GM12878 (cell line): ENCODE measurements around the gene CYP26B1. TPM values are rescaled to one million over a fixed set of nuclear protein-coding genes. Genes with fewer than 3 reads are reported as not detected.

Experiments
- ATAC-seq: fragments of 200-7000 bp; cut with Tn5 transposase; 3 replicates; pipeline ENCODE4 v1.9.1; 2020; ENCODE audit warnings: mild to moderate bottlenecking, moderate library complexity
- BruUV-seq: library from RNA; stranded (reverse); fragments of 400-500 nt; replicated peaks from 2 replicates; lab custom pipeline; 2021; lab: Mats Ljungman, UMichigan
- CTCF ChIA-PET: fragments of 300-600 bp; sonication (Branson Sonifier 250); formaldehyde crosslinking; extraction: SDS; loops from one replicate; lab custom pipeline; 2021; ENCODE audit warnings: inconsistent platforms; lab: Yijun Ruan, JAX
- POLR2A ChIA-PET: fragments of 350-600 bp; formaldehyde crosslinking; extraction: SDS; loops from one replicate; lab custom pipeline; 2021; ENCODE audit warnings: inconsistent platforms; lab: Charles Lee
- RAD21 ChIA-PET: fragments of 300-600 bp; sonication (Branson Sonifier 250); formaldehyde crosslinking; loops from one replicate; lab custom pipeline; 2023; ENCODE audit warnings: antibody characterized with exemption; ENCODE audit not compliant: unreplicated experiment; lab: Charles Lee
- SMC1A ChIA-PET: fragments of 300-600 bp; sonication (Branson Sonifier 250); formaldehyde crosslinking; loops from one replicate; lab custom pipeline; 2023; ENCODE audit not compliant: unreplicated experiment, uncharacterized antibody; lab: Charles Lee
- DNase-seq: peaks from one replicate; pipeline ENCODE4 v3.0.0-alpha.2; 2011; ENCODE audit warnings: low read depth, low spot score
- FAIRE-seq: peaks from 3 replicates; lab custom pipeline; 2011; peaks lifted over from hg19 to GRCh38; lab: Jason Lieb, UNC
- H2AFZ ChIP-seq: 2 replicates; pipeline ENCODE4 v1.6.0; 2011; ENCODE audit warnings: low read depth, low read length, control low read depth; ENCODE audit not compliant: control insufficient read depth
- H3K27ac ChIP-seq: 2 replicates; pipeline ENCODE4 v1.5.1; 2011; ENCODE audit warnings: control low read depth; ENCODE audit not compliant: control insufficient read depth, insufficient read depth
- H3K27me3 ChIP-seq, 2 experiments: replicated peaks in 1 of 2; 2 replicates each; pipeline versions ENCODE4 v1.6.0 to v1.6.1; 2011; ENCODE audit warnings: low read length in 1 of 2; ENCODE audit not compliant: control insufficient read depth in 2 of 2, insufficient read depth in 2 of 2
- H3K36me3 ChIP-seq, 2 experiments: 2 replicates each; pipeline ENCODE4 v1.5.1; 2011; ENCODE audit warnings: low read length in 1 of 2; ENCODE audit not compliant: control insufficient read depth in 2 of 2, insufficient read depth in 2 of 2
- H3K4me1 ChIP-seq: 2 replicates; pipeline ENCODE4 v1.6.1; 2011; ENCODE audit warnings: mild to moderate bottlenecking, low read length, moderate library complexity, mixed read lengths; ENCODE audit not compliant: control insufficient read depth, insufficient read depth
- H3K4me2 ChIP-seq: 2 replicates; pipeline ENCODE4 v1.6.0; 2011; ENCODE audit warnings: control low read depth; ENCODE audit not compliant: control insufficient read depth, insufficient read depth
- H3K4me3 ChIP-seq: fragments of 200-600 bp; sonication (generic); 2 replicates; pipeline ENCODE4 v1.5.1; 2016
- H3K79me2 ChIP-seq: 2 replicates; pipeline ENCODE4 v1.6.0; 2011; ENCODE audit warnings: low read length; ENCODE audit not compliant: control insufficient read depth, insufficient read depth
- H3K9ac ChIP-seq: 2 replicates; pipeline ENCODE4 v1.8.0; 2011; ENCODE audit warnings: low read length, control low read depth, mixed read lengths; ENCODE audit not compliant: control insufficient read depth, insufficient read depth
- H3K9me3 ChIP-seq: replicated peaks from 3 replicates; pipeline ENCODE4 v1.5.1; 2011; ENCODE audit warnings: mild to moderate bottlenecking, low read length; ENCODE audit not compliant: control insufficient read depth, insufficient read depth
- H4K20me1 ChIP-seq: 2 replicates; pipeline ENCODE4 v1.6.0; 2011; ENCODE audit not compliant: control insufficient read depth, insufficient read depth
- CREM ChIP-seq: IDR thresholded peaks from 2 replicates; pipeline ENCODE4 v1.6.1; 2014; ENCODE audit warnings: antibody characterized with exemption, low read depth
- EZH2 ChIP-seq: IDR thresholded peaks from 2 replicates; pipeline ENCODE4 v1.6.1; 2012; ENCODE audit warnings: low read depth, mild to moderate bottlenecking, control low read depth, inconsistent platforms, low read length, borderline replicate concordance; ENCODE audit not compliant: control insufficient read depth
- FOXK2 ChIP-seq: fragments of 450-650 bp; IDR thresholded peaks from 2 replicates; pipeline ENCODE4 v1.6.1; 2017; ENCODE audit warnings: mild to moderate bottlenecking, moderate library complexity
- NFXL1 ChIP-seq: fragments of 450-650 bp; IDR thresholded peaks from 2 replicates; pipeline ENCODE4 v1.6.1; 2017; ENCODE audit warnings: antibody characterized with exemption, mild to moderate bottlenecking, borderline replicate concordance
- NR2C2 ChIP-seq: IDR thresholded peaks from 2 replicates; pipeline ENCODE4 v1.6.1; 2011; ENCODE audit warnings: borderline replicate concordance, low read depth; ENCODE audit not compliant: control insufficient read depth, insufficient read length
- RAD51 ChIP-seq: fragments of 450-650 bp; IDR thresholded peaks from 2 replicates; pipeline ENCODE4 v1.6.1; 2016; ENCODE audit warnings: moderate library complexity, mild to moderate bottlenecking, inconsistent platforms
- RB1 ChIP-seq: fragments of 450-650 bp; formaldehyde crosslinking; IDR thresholded peaks from 2 replicates; pipeline ENCODE4 v1.6.1; 2017; ENCODE audit warnings: mild to moderate bottlenecking, borderline replicate concordance
- RELB ChIP-seq: fragments of 450-650 bp; IDR thresholded peaks from 2 replicates; pipeline ENCODE4 v1.6.1; 2017; ENCODE audit warnings: low read depth, mild to moderate bottlenecking, moderate library complexity
- SIX5 ChIP-seq: IDR thresholded peaks from 2 replicates; pipeline ENCODE4 v1.6.1; 2011; ENCODE audit warnings: mild to moderate bottlenecking, low read depth, low read length, moderate library complexity; ENCODE audit not compliant: severe bottlenecking
- YY1 ChIP-seq: IDR thresholded peaks from 2 replicates; pipeline ENCODE4 v1.6.1; 2011; ENCODE audit warnings: low read depth, mild to moderate bottlenecking, low read length
- ZNF622 ChIP-seq: fragments of 450-650 bp; IDR thresholded peaks from 2 replicates; pipeline ENCODE4 v1.6.1; 2017; ENCODE audit warnings: mild to moderate bottlenecking, inconsistent platforms
- WGBS: methylation state at CpG from one replicate; pipeline ENCODE4 v1.1.6; 2016; ENCODE audit warnings: low lambda C conversion rate; ENCODE audit not compliant: insufficient replicate concordance, insufficient coverage; ENCODE audit errors: missing lambda C conversion rate; 5-methylcytosine and 5-hydroxymethylcytosine counted together
- in situ Hi-C: fragments of 300-500 bp; cut with MboI; formaldehyde crosslinking; loops from 9 replicates; pipeline ENCODE4 v1.14.3; 2018; ENCODE audit warnings: mixed read lengths
- intact Hi-C: fragments of 100-400 bp; cut with micrococcal nuclease; formaldehyde crosslinking; loops from one replicate; pipeline ENCODE4 v1.14.2; 2022; ENCODE audit not compliant: unreplicated experiment
- polyA plus RNA-seq, 11 experiments: library from polyadenylated mRNA; depleted of rRNA in 4 of 11; unstranded in 6 of 11; stranded (reverse) in 5 of 11; fragments of >200 nt; fragmentation: Nextera tagmentation in 4 of 11; fragmentation: Illumina TruSeq in 1 of 11; extraction: Ambion mirVana in 4 of 11; extraction: Trizol in 1 of 11; gene quantifications; 1 replicate in 1 of 11; 2 replicates in 10 of 11; pipeline versions ENCODE4 v1.2.1 to v1.2.3, GENCODE V29; 2011 to 2016; ENCODE audit warnings: inconsistent platforms in 2 of 11, missing spikeins in 2 of 11, low read depth in 1 of 11
- total RNA-seq, 4 experiments: library from RNA; depleted of rRNA in 3 of 4; stranded (reverse); fragments of >200 nt in 3 of 4; fragmentation: Illumina TruSeq in 1 of 4; extraction: Trizol in 1 of 4; gene quantifications; 2 replicates each; pipeline versions ENCODE4 v1.2.1 to v1.2.3, GENCODE V29; 2013 to 2021
- TF ChIP-seq, protein P1 (sequence below): IDR thresholded peaks from 2 replicates; pipeline ENCODE4 v1.6.1; 2012; ENCODE audit warnings: low read depth, low read length, improper control_type of control experiment

CYP26B1 gene
- total and polyA plus RNA-seq, 10 of the 15 experiments (the other 5 are each of a cell fraction or from before 2014, with no cell fraction given) = not detected

DNA sequence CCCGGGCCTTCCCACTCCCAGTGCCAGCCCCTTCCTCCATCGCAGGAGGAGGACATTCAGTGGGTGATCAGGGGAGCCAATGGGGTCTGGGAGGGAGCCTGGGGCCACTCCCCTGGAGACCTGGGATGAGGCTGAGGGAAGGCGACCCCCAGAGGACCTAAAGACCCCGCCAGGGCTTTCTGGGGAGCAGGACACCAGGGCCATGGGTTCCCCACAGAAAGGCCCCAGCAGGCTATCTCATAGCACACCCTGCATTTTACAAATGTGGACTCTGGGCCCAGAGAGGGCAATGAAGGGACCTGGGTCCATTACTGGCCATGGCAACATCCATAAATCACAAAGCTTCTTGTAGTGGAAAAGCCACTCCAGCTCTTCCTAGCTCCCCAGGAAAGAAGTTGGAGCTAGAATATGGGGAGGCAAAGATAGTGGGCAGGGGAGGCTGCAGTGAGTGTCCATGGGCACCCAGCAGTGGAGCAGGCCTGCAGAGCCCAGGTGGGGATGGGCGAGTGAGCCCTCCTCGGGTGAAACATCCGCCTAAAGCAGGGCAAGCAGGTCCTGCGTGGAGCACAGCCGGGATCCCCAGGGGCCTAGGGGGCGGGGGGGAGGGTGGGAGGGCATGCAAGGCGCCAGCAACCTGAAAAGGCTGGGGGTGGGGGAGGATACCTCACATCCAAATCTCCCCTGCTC is 13.8 kb downstream of the CYP26B1 start (continued):
- TF ChIP-seq CREM (no peak), YY1 (no peak), FOXK2 (no peak), RB1 (no peak), RELB (no peak), NR2C2 (no peak), ZNF622 (no peak)
- TF ChIP-seq, protein P1, sequence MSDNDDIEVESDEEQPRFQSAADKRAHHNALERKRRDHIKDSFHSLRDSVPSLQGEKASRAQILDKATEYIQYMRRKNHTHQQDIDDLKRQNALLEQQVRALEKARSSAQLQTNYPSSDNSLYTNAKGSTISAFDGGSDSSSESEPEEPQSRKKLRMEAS = no peak

- WGBS = 45% methylated on average over 29 of the region's 29 CpGs
- CTCF ChIA-PET = interaction anchor here (0.6 kb wide), 1 partner anchor 339 kb away, joined by 3 read pairs; no protein-coding TSS in a partner anchor
These were observed 14.5 kb downstream of the CYP26B1 start for GRCh38 chr2:72132981-72133720.

More at GRCh38 chr2:72132981-72133720, 14.5 kb downstream of the CYP26B1 start:
- no peaks in the 10 kb centered on the region for H3K79me2 ChIP-seq
- no peaks in the 10 kb centered on the region; a peak in 1 of 4 replicates for H3K27me3 ChIP-seq
- BruUV-seq = no TSS peak
- H3K27ac ChIP-seq = no peak overlapping the region
- no peaks in the 10 kb centered on the region for H3K9me3 ChIP-seq
- intact Hi-C loops = no loop called here
- no peaks in the 10 kb centered on the region for H3K36me3 ChIP-seq
- no peak overlapping the region for H3K9ac ChIP-seq
- H2AFZ ChIP-seq = no peak overlapping the region
- ChIA-PET SMC1A (no interaction called here), POLR2A (no interaction called here), RAD21 (no interaction called here)
- DNase-seq (no peak), FAIRE-seq (no peak), ATAC-seq (no peak)
- no peak for TF ChIP-seq EZH2
- no peak for TF ChIP-seq RAD51
- TF ChIP-seq SIX5 = no peak
- no peak for TF ChIP-seq NFXL1
- in situ Hi-C loops = loop anchor here (25.0 kb wide), 1 partner anchor 846 kb away; no protein-coding TSS in a partner anchor
- H3K4me2 ChIP-seq = no peak overlapping the region
- H3K4me1 ChIP-seq = no peaks in the 10 kb centered on the region
- no peaks in the 10 kb centered on the region for H4K20me1 ChIP-seq
- H3K4me3 ChIP-seq = no peak overlapping the region
